IMR-90 (cell line): ENCODE measurements around the gene POMT2. TPM values are rescaled to one million over a fixed set of nuclear protein-coding genes. Genes with fewer than 3 reads are reported as not detected.

Experiments
- ATAC-seq: fragments of 200-7000 bp; cut with Tn5 transposase; 2 replicates; pipeline ENCODE4 v1.9.1; 2020; ENCODE audit warnings: low read depth, mild to moderate bottlenecking, moderate library complexity
- BruUV-seq: library from RNA; stranded (reverse); fragments of 400-500 nt; replicated peaks from 2 replicates; lab custom pipeline; 2021; lab: Mats Ljungman, UMichigan
- CTCF ChIA-PET: fragments of 300-600 bp; formaldehyde crosslinking; extraction: SDS; loops from one replicate; lab custom pipeline; 2021; ENCODE audit warnings: antibody characterized with exemption; lab: Yijun Ruan, JAX
- POLR2A ChIA-PET: fragments of 300-600 bp; sonication (Branson Sonifier 250); formaldehyde crosslinking; loops from one replicate; lab custom pipeline; 2022; ENCODE audit warnings: antibody characterized with exemption; ENCODE audit not compliant: unreplicated experiment; lab: Charles Lee
- DNase-seq: peaks from one replicate; pipeline ENCODE4 v3.0.0; 2013
- H2AFZ ChIP-seq: replicated peaks from 2 replicates; pipeline ENCODE3; 2013; ENCODE audit warnings: low read length, mild to moderate bottlenecking; ENCODE audit not compliant: poor library complexity
- H2AK5ac ChIP-seq: 2 replicates; pipeline ENCODE4 v1.6.1; 2013; ENCODE audit warnings: low read depth, low read length, inconsistent platforms
- H2AK9ac ChIP-seq: replicated peaks from 2 replicates; pipeline ENCODE3; 2013; ENCODE audit warnings: mild to moderate bottlenecking, low read depth, low read length, moderate library complexity; ENCODE audit not compliant: poor library complexity
- H2BK120ac ChIP-seq: 2 replicates; pipeline ENCODE4 v1.6.1; 2013; ENCODE audit warnings: low read depth, low read length, inconsistent platforms
- H2BK15ac ChIP-seq: 3 replicates; pipeline ENCODE4 v1.6.1; 2013; ENCODE audit warnings: low read depth, low read length, inconsistent platforms
- H2BK20ac ChIP-seq: 2 replicates; pipeline ENCODE4 v1.6.1; 2013; ENCODE audit warnings: low read depth, mild to moderate bottlenecking, inconsistent platforms, low read length, moderate library complexity
- H2BK5ac ChIP-seq: 2 replicates; pipeline ENCODE4 v1.6.1; 2013; ENCODE audit warnings: mild to moderate bottlenecking, low read depth, low read length, inconsistent platforms; ENCODE audit not compliant: poor library complexity, severe bottlenecking
- H3K14ac ChIP-seq: replicated peaks from 2 replicates; pipeline ENCODE4 v1.6.1; 2013; ENCODE audit warnings: low read depth, low read length, inconsistent platforms
- H3K18ac ChIP-seq: 2 replicates; pipeline ENCODE4 v1.6.1; 2013; ENCODE audit warnings: low read depth, low read length, control low read depth
- H3K23ac ChIP-seq: 2 replicates; pipeline ENCODE4 v1.6.1; 2013; ENCODE audit warnings: low read depth, low read length, inconsistent platforms
- H3K27ac ChIP-seq: 2 replicates; pipeline ENCODE4 v1.5.1; 2013; ENCODE audit warnings: mild to moderate bottlenecking, control low read depth, low read length; ENCODE audit not compliant: insufficient read depth
- H3K27me3 ChIP-seq: 2 replicates; pipeline ENCODE4 v1.6.1; 2013; ENCODE audit warnings: low read length; ENCODE audit not compliant: control insufficient read depth, insufficient read depth
- H3K36me3 ChIP-seq: 2 replicates; pipeline ENCODE4 v1.6.1; 2013; ENCODE audit warnings: low read length, mixed read lengths; ENCODE audit not compliant: control insufficient read depth, insufficient read depth
- H3K4ac ChIP-seq: 2 replicates; pipeline ENCODE4 v1.6.1; 2013; ENCODE audit warnings: low read depth, low read length, inconsistent platforms
- H3K4me1 ChIP-seq: 2 replicates; pipeline ENCODE4 v1.6.1; 2013; ENCODE audit warnings: low read length, mixed read lengths; ENCODE audit not compliant: control insufficient read depth, insufficient read depth
- H3K4me2 ChIP-seq: 2 replicates; pipeline ENCODE4 v1.6.1; 2013; ENCODE audit warnings: low read depth, mild to moderate bottlenecking, control low read depth, low read length, moderate library complexity
- H3K4me3 ChIP-seq: 2 replicates; pipeline ENCODE4 v1.5.1; 2013; ENCODE audit warnings: low read depth, mild to moderate bottlenecking, control low read depth, low read length, moderate library complexity; ENCODE audit not compliant: insufficient read depth
- H3K56ac ChIP-seq: 2 replicates; pipeline ENCODE4 v1.6.1; 2013; ENCODE audit warnings: low read length, inconsistent platforms; ENCODE audit not compliant: insufficient read depth; ENCODE audit errors: extremely low read depth
- H3K79me1 ChIP-seq, 2 experiments: 2 replicates each; pipeline ENCODE4 v1.6.1; 2013; ENCODE audit warnings: low read length in 2 of 2, inconsistent platforms in 1 of 2, low read depth in 1 of 2
- H3K9ac ChIP-seq: 2 replicates; pipeline ENCODE4 v1.6.1; 2013; ENCODE audit warnings: low read depth, low read length, control low read depth
- H3K9me1 ChIP-seq: 2 replicates; pipeline ENCODE4 v1.6.1; 2013; ENCODE audit warnings: low read length, inconsistent platforms; ENCODE audit not compliant: insufficient read depth
- H3K9me3 ChIP-seq: 2 replicates; pipeline ENCODE4 v1.6.1; 2013; ENCODE audit warnings: low read length; ENCODE audit not compliant: control insufficient read depth, insufficient read depth
- H4K20me1 ChIP-seq: 2 replicates; pipeline ENCODE4 v1.6.1; 2013; ENCODE audit warnings: low read length, inconsistent platforms; ENCODE audit not compliant: insufficient read depth
- H4K5ac ChIP-seq: 2 replicates; pipeline ENCODE4 v1.6.1; 2013; ENCODE audit warnings: mild to moderate bottlenecking, low read depth, low read length, control low read depth
- H4K8ac ChIP-seq, 2 experiments: 2 replicates each; pipeline ENCODE4 v1.6.1; 2013; ENCODE audit warnings: low read depth in 2 of 2, low read length in 2 of 2, control low read depth in 1 of 2, inconsistent platforms in 1 of 2
- H4K91ac ChIP-seq: 2 replicates; pipeline ENCODE4 v1.6.1; 2013; ENCODE audit warnings: low read depth, low read length, inconsistent platforms; ENCODE audit not compliant: insufficient read depth
- CEBPB ChIP-seq: IDR thresholded peaks from 2 replicates; pipeline ENCODE4 v1.6.1; 2012; ENCODE audit warnings: low read depth, low read length, improper control_type of control experiment
- ELK1 ChIP-seq: fragments of 150-350 bp; IDR thresholded peaks from 2 replicates; pipeline ENCODE4 v1.6.1; 2016; ENCODE audit warnings: low read depth, mild to moderate bottlenecking, low read length, moderate library complexity, borderline replicate concordance
- MAZ ChIP-seq: IDR thresholded peaks from 2 replicates; pipeline ENCODE4 v1.6.1; 2012; ENCODE audit warnings: low read depth, mild to moderate bottlenecking, low read length, improper control_type of control experiment, moderate library complexity, borderline replicate concordance
- POLR2A ChIP-seq: IDR thresholded peaks from 2 replicates; pipeline ENCODE4 v1.6.1; 2012; ENCODE audit warnings: mild to moderate bottlenecking, low read depth, low read length
- RAD21 ChIP-seq: IDR thresholded peaks from 2 replicates; pipeline ENCODE4 v1.6.1; 2012; ENCODE audit warnings: low read length, improper control_type of control experiment
- SMC3 ChIP-seq: fragments of 150-350 bp; IDR thresholded peaks from 2 replicates; pipeline ENCODE4 v1.6.1; 2016; ENCODE audit warnings: low read depth, mild to moderate bottlenecking, antibody characterized with exemption, low read length, moderate library complexity
- USF2 ChIP-seq: fragments of 150-350 bp; IDR thresholded peaks from 2 replicates; pipeline ENCODE4 v1.6.1; 2017; ENCODE audit warnings: mild to moderate bottlenecking, antibody characterized with exemption, low read length, low read depth
- WGBS, 2 experiments: methylation state at CpG; one replicate each; pipeline versions ENCODE4 v1.1.5 to v1.1.7; 2013; ENCODE audit warnings: missing lambda C conversion rate in 2 of 2; ENCODE audit not compliant: insufficient read length in 1 of 2; ENCODE audit errors: extremely low coverage in 2 of 2; 5-methylcytosine and 5-hydroxymethylcytosine counted together
- dilution Hi-C: fragments of 300-500 bp; cut with HindIII; formaldehyde crosslinking; loops from one replicate; pipeline ENCODE4 v1.14.3; 2018; ENCODE audit warnings: low sequenced_read_pairs; ENCODE audit not compliant: unreplicated experiment
- in situ Hi-C: fragments of 300-500 bp; cut with MboI; formaldehyde crosslinking; loops from 3 replicates; pipeline ENCODE4 v1.14.3; 2019; ENCODE audit warnings: low sequenced_read_pairs, inconsistent platforms, mixed read lengths
- intact Hi-C: fragments of 100-400 bp; cut with micrococcal nuclease; formaldehyde crosslinking; loops from 2 replicates; pipeline ENCODE4 v1.10.0; 2022
- polyA plus RNA-seq, 3 experiments: library from polyadenylated mRNA; depleted of rRNA; stranded (reverse); fragments of >200 nt; gene quantifications; 2 replicates each; pipeline ENCODE4 v1.2.3, GENCODE V29; 2012; ENCODE audit warnings: low replicate concordance in 1 of 3
- total RNA-seq: library from RNA; depleted of rRNA; stranded (reverse); fragments of >200 nt; gene quantifications from 2 replicates; pipeline ENCODE4 v1.2.3, GENCODE V29; 2012

Gene POMT2
- total and polyA plus RNA-seq, 2 of the 4 experiments (the other 2 are of a cell fraction): 6.5 to 13.0 TPM

GRCh38 chr14:77306416-77306815 is 14.3 kb downstream of the POMT2 start:
- Histone ChIP-seq H3K27me3 (no peaks in the 10 kb centered on the region), H3K27ac (no peak overlapping the region; the same call in 1 of the 2 replicates), H3K4me1 (peaks cover 12% of the 10 kb centered on the region), H4K5ac (no peak overlapping the region), H2AK5ac (peak overlapping the region; percentile 22; the same call in 1 of the 2 replicates), H3K18ac (0 out of 2 replicates have a peak overlapping the region, but pooled peaks have one; percentile 21), H4K91ac (peak overlapping the region; percentile 13; the same call in 1 of the 2 replicates), H3K36me3 (no peaks in the 10 kb centered on the region), H3K56ac (peak overlapping the region; percentile 36; the same call in 1 of the 2 replicates), H3K14ac (no peak overlapping the region), H3K79me1 (peaks cover 6 to 18% of the 10 kb centered on the region in 2 experiments), H2BK20ac (peak overlapping the region; percentile 47; the same call in 1 of the 2 replicates), H3K23ac (no peak overlapping the region), H2BK5ac (no peak overlapping the region), H3K9me3 (no peaks in the 10 kb centered on the region), H2AK9ac (no peak overlapping the region), H3K4ac (peak overlapping the region; percentile 12), H3K4me3 (no peak overlapping the region), H3K9me1 (peaks cover 15% of the 10 kb centered on the region), H2AFZ (no peak overlapping the region), H2BK15ac (no peak overlapping the region; the same call in 2 of the 3 replicates), H3K4me2 (0 out of 2 replicates have a peak overlapping the region, but pooled peaks have one; percentile 22), H4K8ac (peak overlapping the region; percentile 2 to 37; a peak in 2 of 4 replicates), H3K9ac (no peak overlapping the region), H4K20me1 (peaks cover 7% of the 10 kb centered on the region; the same call in 1 of the 2 replicates), H2BK120ac (0 out of 2 replicates have a peak overlapping the region, but pooled peaks have one; percentile 4)
- POLR2A ChIA-PET: no interaction called here
- DNase-seq (no peak), ATAC-seq (no peak)
- intact Hi-C loops (no loop called here), dilution Hi-C loops (no loop called here), in situ Hi-C loops (loop anchor here (25.0 kb wide), 1 partner anchor 419 kb away; no protein-coding TSS in a partner anchor)
- BruUV-seq: no TSS peak
- WGBS, 2 experiments: 67% methylated on average over 2 of the region's 3 CpGs; no CpG with 5 or more reads in 1 of the 2 experiments
- TF ChIP-seq SMC3 (no peak), MAZ (no peak), POLR2A (no peak), USF2 (no peak), ELK1 (no peak), RAD21 (no peak), CEBPB (no peak)
- CTCF ChIA-PET: interaction anchor here (1.1 to 1.8 kb wide), 3 partner anchors 9 to 155 kb away, joined by 3 to 16 read pairs (median 3); no protein-coding TSS in a partner anchor
